Caco-2 (cell line): Measurements from ENCODE around the gene RHOT2. TPM values are rescaled to one million over a fixed set of nuclear protein-coding genes. Genes with fewer than 3 reads are reported as not detected.

ENCODE experiments used
- BruUV-seq: library from RNA; stranded (reverse); fragments of 400-500 nt; replicated peaks from 2 replicates; lab custom pipeline; 2021; lab: Mats Ljungman, UMichigan
- CTCF ChIA-PET: fragments of 300-600 bp; sonication (Branson Sonifier 250); formaldehyde crosslinking; loops from one replicate; lab custom pipeline; 2022; ENCODE audit warnings: antibody characterized with exemption; lab: Charles Lee
- POLR2A ChIA-PET: fragments of 300-600 bp; sonication (Branson Sonifier 250); formaldehyde crosslinking; loops from one replicate; lab custom pipeline; 2022; ENCODE audit warnings: antibody characterized with exemption; lab: Charles Lee
- DNase-seq, 2 experiments: peaks; one replicate each; pipeline versions ENCODE4 v3.0.0 to v3.0.0-alpha.2; 2020 to 2022
- H3K27me3 ChIP-seq: replicated peaks from 2 replicates; pipeline ENCODE4 v1.6.0; 2011; ENCODE audit warnings: low read length; ENCODE audit not compliant: control insufficient read depth, insufficient read depth
- H3K36me3 ChIP-seq: 2 replicates; pipeline ENCODE4 v1.5.1; 2011; ENCODE audit warnings: low read length; ENCODE audit not compliant: control insufficient read depth, insufficient read depth
- H3K4me1 ChIP-seq: fragments of 250-450 bp; sonication (Bioruptor Pico); 2 replicates; pipeline ENCODE4 v1.5.1; 2020; ENCODE audit warnings: mild to moderate bottlenecking
- H3K4me3 ChIP-seq: 2 replicates; pipeline ENCODE4 v1.5.1; 2011; ENCODE audit warnings: low read depth, mild to moderate bottlenecking, control low read depth, low read length
- H3K9me3 ChIP-seq: fragments of 250-450 bp; sonication (Bioruptor Pico); 2 replicates; pipeline ENCODE4 v1.5.1; 2020; ENCODE audit warnings: mild to moderate bottlenecking, moderate library complexity
- H3K27ac Mint-ChIP-seq: one replicate; pipeline ENCODE4 v1.8.0; 2022; ENCODE audit warnings: mixed read lengths; ENCODE audit not compliant: unreplicated experiment
- H3K27me3 Mint-ChIP-seq: one replicate; pipeline ENCODE4 v1.8.0; 2022; ENCODE audit warnings: mixed read lengths; ENCODE audit not compliant: insufficient read depth, unreplicated experiment
- H3K36me3 Mint-ChIP-seq: one replicate; pipeline ENCODE4 v1.8.0; 2022; ENCODE audit warnings: mild to moderate bottlenecking, mixed read lengths; ENCODE audit not compliant: insufficient read depth, unreplicated experiment
- H3K4me1 Mint-ChIP-seq: one replicate; pipeline ENCODE4 v1.8.0; 2022; ENCODE audit warnings: low read depth, mixed read lengths; ENCODE audit not compliant: unreplicated experiment
- H3K4me3 Mint-ChIP-seq: one replicate; pipeline ENCODE4 v1.8.0; 2022; ENCODE audit warnings: mild to moderate bottlenecking, moderate library complexity, mixed read lengths; ENCODE audit not compliant: unreplicated experiment
- H3K9me3 Mint-ChIP-seq: one replicate; pipeline ENCODE4 v1.8.0; 2022; ENCODE audit warnings: mixed read lengths; ENCODE audit not compliant: unreplicated experiment
- CTCF ChIP-seq, 2 experiments: fragments of 200-600 bp in 1 of 2; IDR thresholded peaks; 1 replicate in 1 of 2; 2 replicates in 1 of 2; pipeline versions ENCODE4 v1.5.1 to v1.8.0; 2011 to 2022; ENCODE audit warnings: antibody characterized with exemption in 1 of 2, control low read depth in 1 of 2, inconsistent platforms in 1 of 2, low read depth in 1 of 2, low read length in 1 of 2, mild to moderate bottlenecking in 1 of 2, moderate library complexity in 1 of 2; ENCODE audit not compliant: insufficient read depth in 1 of 2, severe bottlenecking in 1 of 2, unreplicated experiment in 1 of 2
- intact Hi-C: fragments of 100-400 bp; cut with micrococcal nuclease; formaldehyde crosslinking; loops from one replicate; pipeline ENCODE4 v1.10.0; 2022; ENCODE audit not compliant: unreplicated experiment
- total RNA-seq: library from RNA; stranded (reverse); gene quantifications from 2 replicates; pipeline ENCODE4 v1.2.3, GENCODE V29; 2022

RHOT2 gene
- total RNA-seq, 1 experiment from 2014 or later = 96.7 TPM

- BruUV-seq = no TSS peak
- no peaks in the 10 kb centered on the region for H3K27me3 Mint-ChIP-seq
- H3K36me3 ChIP-seq = no peaks in the 10 kb centered on the region; the same call in 1 of the 2 replicates
- H3K9me3 ChIP-seq = no peaks in the 10 kb centered on the region
- intact Hi-C loops = no loop called here
- no peaks in the 10 kb centered on the region for H3K27me3 ChIP-seq
- no peak overlapping the region for H3K4me3 ChIP-seq
- no peaks in the 10 kb centered on the region for H3K36me3 Mint-ChIP-seq
- H3K9me3 Mint-ChIP-seq = no peaks in the 10 kb centered on the region
- H3K4me3 Mint-ChIP-seq = no peak overlapping the region
- ChIA-PET POLR2A (interaction anchor here (0.5 kb wide), 1 partner anchor 311 kb away, joined by 3 read pairs; no protein-coding TSS in a partner anchor), CTCF (no interaction called here)
- no peak for TF ChIP-seq CTCF (IDR thresholded peaks at IDR 0.05; ENCODE audit: insufficient read depth in 1 of 2, low read depth in 1 of 2, low read length in 1 of 2, severe bottlenecking in 1 of 2, unreplicated experiment in 1 of 2)
- no peaks in the 10 kb centered on the region for H3K4me1 ChIP-seq
- DNase-seq = no peak
- no peaks in the 10 kb centered on the region for H3K4me1 Mint-ChIP-seq
- no peak overlapping the region for H3K27ac Mint-ChIP-seq
Observed at GRCh38 chr16:662597-662996, 5.3 kb upstream of the RHOT2 start.

DNA sequence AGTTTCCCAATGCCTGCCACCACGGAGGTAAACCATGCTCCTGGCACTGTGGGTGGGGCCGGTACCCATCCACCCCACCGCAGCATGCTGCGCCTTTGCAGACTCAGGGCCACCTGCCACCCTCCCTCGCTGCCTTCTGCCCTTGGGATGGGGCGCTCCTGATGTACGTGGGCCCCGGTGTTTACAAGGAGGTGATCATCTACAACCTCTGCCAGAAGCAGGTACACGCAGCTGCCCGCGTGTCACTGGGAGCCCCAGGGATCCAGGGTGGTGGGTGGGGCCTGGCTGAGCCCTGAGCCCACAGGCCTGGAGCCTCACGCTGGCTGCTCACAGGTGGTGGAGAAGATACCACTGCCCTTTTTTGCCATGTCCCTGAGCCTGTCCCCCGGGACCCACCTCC is 1.4 kb upstream of the RHOT2 start:
- Histone ChIP-seq H3K36me3 (peaks cover 3% of the 10 kb centered on the region), H3K4me3 (no peak overlapping the region), H3K9me3 (no peaks in the 10 kb centered on the region), H3K27me3 (no peaks in the 10 kb centered on the region), H3K4me1 (no peaks in the 10 kb centered on the region; the same call in 1 of the 2 replicates)
- no peaks in the 10 kb centered on the region for H3K9me3 Mint-ChIP-seq
- TF ChIP-seq CTCF (IDR thresholded peaks at IDR 0.05; ENCODE audit: insufficient read depth in 1 of 2, low read depth in 1 of 2, low read length in 1 of 2, severe bottlenecking in 1 of 2, unreplicated experiment in 1 of 2) = no peak
- no peak overlapping the region for H3K27ac Mint-ChIP-seq
- H3K4me3 Mint-ChIP-seq = no peak overlapping the region
- ChIA-PET CTCF (interaction anchor here (0.7 kb wide), 1 partner anchor 12 kb away, joined by 4 read pairs; no protein-coding TSS in a partner anchor), POLR2A (no interaction called here)
- BruUV-seq = no TSS peak
- DNase-seq = no peak
- intact Hi-C loops = no loop called here
- H3K36me3 Mint-ChIP-seq = no peaks in the 10 kb centered on the region
- H3K4me1 Mint-ChIP-seq = no peaks in the 10 kb centered on the region
- no peaks in the 10 kb centered on the region for H3K27me3 Mint-ChIP-seq

GRCh38 chr16:667113-667779 is 686 bp upstream of the RHOT2 start:
- H3K4me3 Mint-ChIP-seq = peak overlapping the region; percentile 73
- Histone ChIP-seq H3K4me3 (no peak overlapping the region), H3K36me3 (peaks cover 3% of the 10 kb centered on the region), H3K9me3 (no peaks in the 10 kb centered on the region), H3K4me1 (no peaks in the 10 kb centered on the region; the same call in 1 of the 2 replicates), H3K27me3 (no peaks in the 10 kb centered on the region)
- BruUV-seq = no TSS peak
- no peak for DNase-seq
- H3K4me1 Mint-ChIP-seq = no peaks in the 10 kb centered on the region
- no peak for TF ChIP-seq CTCF (IDR thresholded peaks at IDR 0.05; ENCODE audit: insufficient read depth in 1 of 2, low read depth in 1 of 2, low read length in 1 of 2, severe bottlenecking in 1 of 2, unreplicated experiment in 1 of 2)
- ChIA-PET POLR2A (no interaction called here), CTCF (interaction anchor here (1.0 kb wide), 1 partner anchor 23 kb away, joined by 3 read pairs; no protein-coding TSS in a partner anchor)
- H3K27me3 Mint-ChIP-seq = no peaks in the 10 kb centered on the region
- H3K9me3 Mint-ChIP-seq = no peaks in the 10 kb centered on the region
- no peak overlapping the region for H3K27ac Mint-ChIP-seq
- intact Hi-C loops = no loop called here
- H3K36me3 Mint-ChIP-seq = no peaks in the 10 kb centered on the region
